Upper lobe of left lung (tissue), 6 donors: Measurements from ENCODE around the gene SPATS2. TPM values are rescaled to one million over a fixed set of nuclear protein-coding genes. Genes with fewer than 3 reads are reported as not detected.
"Not testable (repeated sequence)": the region's sequence is repeated elsewhere in the genome, so short reads cannot be mapped to it uniquely, and the experiment has no call there.

Source experiments
- ATAC-seq, 2 donors: fragments of 200-7000 bp; cut with Tn5 transposase; one replicate each; pipeline ENCODE4 v1.9.1; 2022; ENCODE audit warnings: mild to moderate bottlenecking in 2 of 2, moderate library complexity in 2 of 2; ENCODE audit not compliant: low FRiP score in 2 of 2
- DNase-seq, 2 donors: peaks; one replicate each; pipeline ENCODE4 v3.0.0-alpha.2; 2019 to 2020
- H3K27ac ChIP-seq, 4 donors: fragments of 200-600 bp; sonication (generic); one replicate each; pipeline ENCODE4 v1.5.1; 2016 to 2019
- H3K27me3 ChIP-seq, 4 donors: fragments of 200-600 bp; sonication (generic); one replicate each; pipeline ENCODE4 v1.5.1; 2017 to 2019
- H3K36me3 ChIP-seq, 4 donors: fragments of 200-600 bp; sonication (generic); one replicate each; pipeline ENCODE4 v1.5.1; 2016 to 2019
- H3K4me1 ChIP-seq, 4 donors: fragments of 200-600 bp; sonication (generic); one replicate each; pipeline ENCODE4 v1.5.1; 2018 to 2019
- H3K4me3 ChIP-seq, 4 donors: fragments of 200-600 bp; sonication (generic); one replicate each; pipeline ENCODE4 v1.5.1; 2017 to 2019; ENCODE audit warnings: mild to moderate bottlenecking in 2 of 4, moderate library complexity in 1 of 4
- H3K9me3 ChIP-seq, 4 donors: fragments of 200-600 bp; sonication (generic); one replicate each; pipeline ENCODE4 v1.5.1; 2018 to 2019
- EP300 ChIP-seq, 4 donors: sonication (generic); formaldehyde crosslinking; IDR thresholded peaks; one replicate each; pipeline ENCODE4 v1.5.1; 2017; ENCODE audit warnings: antibody characterized with exemption in 4 of 4, control low read depth in 2 of 4
- POLR2A ChIP-seq, 4 donors: fragments of 450-650 bp; IDR thresholded peaks; one replicate each; pipeline ENCODE4 v1.5.1; 2016 to 2017; ENCODE audit warnings: antibody characterized with exemption in 4 of 4, mild to moderate bottlenecking in 2 of 4
- POLR2AphosphoS5 ChIP-seq, 2 donors: sonication (generic); formaldehyde crosslinking; IDR thresholded peaks; one replicate each; pipeline ENCODE4 v1.5.1; 2017; ENCODE audit warnings: antibody characterized with exemption in 2 of 2
- WGBS, 2 donors: methylation state at CpG; one replicate each; pipeline ENCODE4 v1.1.5; 2017 to 2018; 5-methylcytosine and 5-hydroxymethylcytosine counted together
- total RNA-seq, 6 donors: library from RNA; depleted of rRNA in 4 of 6; stranded (reverse); fragments of >200 nt in 4 of 6; gene quantifications; one replicate each; pipeline versions ENCODE4 v1.1.0 to v1.2.1, GENCODE V29; 2016 to 2021
- TF ChIP-seq, protein P1 (sequence below), 6 experiments: fragments of 450-650 bp in 4 of 6; fragments of 200-600 bp in 2 of 6; sonication (generic) in 2 of 6; IDR thresholded peaks; one replicate each; pipeline ENCODE4 v1.5.1; 2016 to 2019; ENCODE audit warnings: antibody characterized with exemption in 6 of 6
- donor health status: DM: no; HTN: no; CAD: no; lungs with moderate emphysema.
- donor health status: DM: no; HTN: yes; CAD: no; lungs with severe emphysema.

Gene SPATS2
- total RNA-seq, 6 donors from 2014 or later, result 6.2 to 33.5 (median 14.4) TPM

DNA sequence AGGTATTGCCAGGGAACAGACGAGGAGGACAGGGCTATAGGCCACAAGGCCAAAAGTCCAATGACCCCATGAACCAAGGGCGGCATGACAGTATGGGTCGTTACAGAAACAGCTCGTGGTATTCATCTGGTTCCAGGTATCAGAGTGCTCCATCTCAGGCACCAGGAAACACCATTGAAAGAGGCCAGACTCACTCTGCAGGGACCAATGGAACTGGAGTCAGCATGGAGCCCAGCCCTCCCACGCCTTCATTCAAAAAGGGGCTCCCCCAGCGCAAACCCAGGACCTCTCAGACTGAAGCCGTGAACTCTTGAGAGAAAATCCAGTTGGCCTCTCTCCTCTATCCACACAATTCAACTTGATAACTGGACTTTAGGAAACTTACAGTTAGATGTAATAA lies 158.7 kb downstream of the SPATS2 start:
- Histone ChIP-seq H3K36me3 (peaks cover 0 to 42% (median 30%) of the 10 kb centered on the region in 4 donors), H3K27me3 (no peaks in the 10 kb centered on the region), H3K4me1 (no peaks in the 10 kb centered on the region), H3K27ac (no peak overlapping the region), H3K4me3 (no peak overlapping the region), H3K9me3 (no peaks in the 10 kb centered on the region)
- TF ChIP-seq, protein P1, sequence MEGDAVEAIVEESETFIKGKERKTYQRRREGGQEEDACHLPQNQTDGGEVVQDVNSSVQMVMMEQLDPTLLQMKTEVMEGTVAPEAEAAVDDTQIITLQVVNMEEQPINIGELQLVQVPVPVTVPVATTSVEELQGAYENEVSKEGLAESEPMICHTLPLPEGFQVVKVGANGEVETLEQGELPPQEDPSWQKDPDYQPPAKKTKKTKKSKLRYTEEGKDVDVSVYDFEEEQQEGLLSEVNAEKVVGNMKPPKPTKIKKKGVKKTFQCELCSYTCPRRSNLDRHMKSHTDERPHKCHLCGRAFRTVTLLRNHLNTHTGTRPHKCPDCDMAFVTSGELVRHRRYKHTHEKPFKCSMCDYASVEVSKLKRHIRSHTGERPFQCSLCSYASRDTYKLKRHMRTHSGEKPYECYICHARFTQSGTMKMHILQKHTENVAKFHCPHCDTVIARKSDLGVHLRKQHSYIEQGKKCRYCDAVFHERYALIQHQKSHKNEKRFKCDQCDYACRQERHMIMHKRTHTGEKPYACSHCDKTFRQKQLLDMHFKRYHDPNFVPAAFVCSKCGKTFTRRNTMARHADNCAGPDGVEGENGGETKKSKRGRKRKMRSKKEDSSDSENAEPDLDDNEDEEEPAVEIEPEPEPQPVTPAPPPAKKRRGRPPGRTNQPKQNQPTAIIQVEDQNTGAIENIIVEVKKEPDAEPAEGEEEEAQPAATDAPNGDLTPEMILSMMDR (IDR thresholded peaks at IDR 0.05), result no peak
- TF ChIP-seq EP300 (IDR thresholded peaks at IDR 0.05) (no peak), POLR2A (IDR thresholded peaks at IDR 0.05) (no peak)
- 91 to 96% methylated on average over 7 of the region's 7 CpGs for WGBS, 2 donors
- ATAC-seq, result no peak
- no peak for DNase-seq

DNA sequence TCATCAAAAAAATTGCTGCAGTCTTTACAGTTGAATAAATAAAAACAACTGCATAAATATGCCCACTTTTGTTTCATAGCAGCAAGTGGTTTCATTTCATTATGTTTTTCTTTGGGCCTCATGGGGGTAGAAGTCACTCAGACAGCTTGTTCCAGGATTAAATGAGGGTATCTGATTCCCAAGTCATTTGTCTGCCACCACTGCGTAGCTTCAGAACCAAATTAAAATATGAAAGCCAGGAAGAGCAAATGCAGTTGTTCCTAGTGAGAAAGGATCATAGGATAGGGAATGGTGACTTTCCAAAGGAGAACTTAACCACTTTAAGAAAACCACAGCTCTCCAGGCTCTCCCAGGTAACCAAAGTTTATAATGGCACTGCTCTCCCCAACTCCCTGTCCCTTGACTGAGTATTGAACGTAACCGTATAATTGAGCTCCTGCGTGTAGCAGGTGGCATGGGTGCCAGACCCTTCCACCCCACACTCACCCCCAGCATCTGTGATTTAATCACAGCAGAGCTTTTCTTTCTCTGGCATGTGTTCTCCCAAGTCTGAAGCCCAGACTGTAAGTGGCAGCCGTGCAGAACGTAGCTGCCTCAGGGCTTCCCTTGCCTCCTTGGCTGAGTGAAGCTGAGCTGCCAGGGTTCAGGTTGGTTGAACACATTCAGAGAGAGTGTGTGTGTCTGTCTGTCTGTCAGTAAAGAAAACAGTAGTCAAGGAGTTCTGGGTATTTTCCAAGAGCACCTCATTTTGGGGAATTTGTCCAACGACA lies 160.3 kb downstream of the SPATS2 start:
- ATAC-seq (no peak), DNase-seq (no peak)
- Histone ChIP-seq H3K27ac (no peak overlapping the region), H3K36me3 (peaks cover 0 to 42% (median 30%) of the 10 kb centered on the region in 4 donors), H3K4me1 (no peaks in the 10 kb centered on the region), H3K4me3 (no peak overlapping the region), H3K9me3 (no peaks in the 10 kb centered on the region), H3K27me3 (no peaks in the 10 kb centered on the region)
- TF ChIP-seq POLR2A (IDR thresholded peaks at IDR 0.05) (no peak), EP300 (IDR thresholded peaks at IDR 0.05) (no peak), POLR2AphosphoS5 (IDR thresholded peaks at IDR 0.05) (no peak)
- TF ChIP-seq, protein P1 (IDR thresholded peaks at IDR 0.05), result no peak
- 94 to 100% methylated on average over 6 to 7 of the region's 7 CpGs for WGBS, 2 donors

DNA sequence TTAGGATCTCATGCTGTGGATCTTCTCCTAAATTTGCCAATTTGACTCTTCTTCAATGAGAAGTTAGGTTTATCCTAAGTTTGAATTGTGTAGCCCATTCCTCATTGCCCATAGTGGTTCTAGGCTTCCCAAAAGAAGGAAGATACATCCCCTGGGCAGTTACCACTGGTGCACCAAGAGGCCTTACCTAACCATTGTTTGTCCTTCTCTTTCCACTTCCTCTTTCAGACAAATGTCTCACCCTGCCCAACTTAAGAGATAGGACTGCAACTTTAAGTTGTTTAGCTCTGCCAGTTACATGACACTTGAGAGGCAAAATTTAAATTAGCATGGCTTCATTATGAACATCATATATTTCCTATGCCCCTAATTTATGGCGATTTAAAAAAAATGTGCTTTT lies 162.2 kb downstream of the SPATS2 start:
- no peaks in the 10 kb centered on the region for H3K27me3 ChIP-seq
- no peak overlapping the region for H3K4me3 ChIP-seq
- H3K9me3 ChIP-seq, result no peaks in the 10 kb centered on the region
- no peak for ATAC-seq
- H3K27ac ChIP-seq, result no peak overlapping the region
- no peak for TF ChIP-seq POLR2AphosphoS5 (IDR thresholded peaks at IDR 0.05)
- TF ChIP-seq POLR2A (IDR thresholded peaks at IDR 0.05), result no peak
- TF ChIP-seq EP300 (IDR thresholded peaks at IDR 0.05), result no peak
- TF ChIP-seq, protein P1 (IDR thresholded peaks at IDR 0.05), result no peak
- H3K36me3 ChIP-seq, result peaks cover 0 to 33% (median 24%) of the 10 kb centered on the region in 4 donors
- H3K4me1 ChIP-seq, result no peaks in the 10 kb centered on the region
- no peak for DNase-seq
- 92 to 94% methylated on average over 1 of the region's 1 CpG for WGBS, 2 donors

DNA sequence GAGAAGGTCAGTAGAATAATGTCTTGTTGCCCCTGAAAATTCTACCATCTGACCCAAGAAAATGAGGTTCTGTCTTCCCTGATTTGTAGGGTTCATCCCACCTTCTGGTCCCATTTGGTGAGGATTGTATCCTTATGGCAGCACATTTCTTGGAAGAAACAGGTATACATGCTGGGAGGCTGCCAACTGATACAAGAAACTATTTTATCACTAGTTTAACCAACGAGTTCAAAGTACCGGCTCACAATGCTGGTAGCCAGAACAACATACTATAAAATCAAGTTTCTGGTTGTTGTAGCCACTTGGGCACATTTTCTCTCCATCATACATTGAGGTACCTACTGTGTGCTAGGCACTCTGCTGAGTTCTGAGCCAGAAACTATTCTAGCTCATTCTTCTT lies 164.5 kb downstream of the SPATS2 start:
- Histone ChIP-seq H3K27me3 (peaks cover 0 to 1% (median 0%) of the 10 kb centered on the region in 4 donors), H3K36me3 (peaks cover 0 to 12% (median 5%) of the 10 kb centered on the region in 4 donors), H3K9me3 (no peaks in the 10 kb centered on the region), H3K4me1 (peaks cover 0 to 7% (median 4%) of the 10 kb centered on the region in 4 donors), H3K27ac (no peak overlapping the region), H3K4me3 (no peak overlapping the region)
- ATAC-seq (no peak), DNase-seq (no peak)
- WGBS, 2 donors, result 66 to 73% methylated on average over 2 of the region's 2 CpGs
- TF ChIP-seq POLR2AphosphoS5 (IDR thresholded peaks at IDR 0.05) (no peak), EP300 (IDR thresholded peaks at IDR 0.05) (no peak), POLR2A (IDR thresholded peaks at IDR 0.05) (no peak)
- TF ChIP-seq, protein P1 (IDR thresholded peaks at IDR 0.05), result no peak

DNA sequence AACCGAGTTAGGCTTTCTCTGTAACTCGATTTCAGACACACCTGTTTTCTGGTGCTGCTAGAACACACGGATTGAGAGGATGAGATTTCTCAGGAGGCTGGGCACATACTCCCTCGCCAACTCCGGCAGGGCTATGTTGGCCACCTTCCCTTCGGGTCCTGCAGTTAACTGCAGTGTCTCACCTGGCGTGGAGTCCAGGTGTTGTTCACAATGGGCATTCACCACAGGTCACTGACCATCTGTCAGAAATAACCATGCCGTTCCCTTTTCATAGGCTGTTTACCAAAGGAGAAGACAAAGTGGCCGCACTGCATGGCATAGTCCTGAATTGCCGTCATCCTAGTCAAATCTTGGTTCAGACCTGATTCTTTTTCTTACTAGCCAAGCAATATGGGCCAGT lies 166.1 kb downstream of the SPATS2 start:
- H3K4me1 ChIP-seq, result peaks cover 11 to 19% (median 16%) of the 10 kb centered on the region in 4 donors
- no peak for ATAC-seq

DNA sequence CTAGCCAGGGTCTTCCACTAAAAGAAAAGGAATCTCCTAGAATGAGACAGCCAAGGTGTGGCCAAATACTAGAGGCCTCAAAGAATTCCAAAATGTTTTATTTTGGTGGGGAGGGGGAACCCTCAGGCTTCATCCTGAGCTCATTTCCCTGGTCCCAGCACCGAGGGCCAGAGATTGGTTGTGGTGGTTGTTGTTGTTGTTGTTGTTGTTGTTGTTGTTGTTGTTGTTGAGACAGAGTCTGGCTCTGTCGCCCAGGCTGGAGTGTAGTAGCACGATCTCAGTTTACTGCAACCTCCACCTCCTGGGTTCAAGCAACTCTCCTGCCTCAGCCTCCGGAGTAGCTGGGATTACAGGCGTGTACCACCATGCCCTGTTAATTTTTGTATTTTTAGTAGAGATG lies 166.9 kb downstream of the SPATS2 start:
- not testable (repeated sequence) for ATAC-seq, H3K27ac ChIP-seq, H3K9me3 ChIP-seq, H3K36me3 ChIP-seq, DNase-seq, H3K4me3 ChIP-seq
- H3K4me1 ChIP-seq, result peaks cover 16 to 24% (median 24%) of the 10 kb centered on the region in 4 donors
- H3K27me3 ChIP-seq, result peaks cover 0 to 23% (median 10%) of the 10 kb centered on the region in 4 donors
- 90 to 92% methylated on average over 5 of the region's 5 CpGs for WGBS, 2 donors

More for the DNA sequence above, 166.1 kb downstream of the SPATS2 start:
- DNase-seq, result no peak
- 93 to 94% methylated on average over 10 of the region's 10 CpGs for WGBS, 2 donors
- TF ChIP-seq POLR2AphosphoS5 (IDR thresholded peaks at IDR 0.05) (no peak), POLR2A (IDR thresholded peaks at IDR 0.05) (no peak), EP300 (IDR thresholded peaks at IDR 0.05) (no peak)
- TF ChIP-seq, protein P1 (IDR thresholded peaks at IDR 0.05), result no peak
- Histone ChIP-seq H3K9me3 (no peaks in the 10 kb centered on the region), H3K27me3 (peaks cover 0 to 15% (median 6%) of the 10 kb centered on the region in 4 donors), H3K27ac (no peak overlapping the region), H3K4me3 (no peak overlapping the region), H3K36me3 (peaks cover 0 to 1% (median 0%) of the 10 kb centered on the region in 4 donors)
